HepG2 (cell line): ENCODE data around the gene PMM2. TPM values are rescaled to one million over a fixed set of nuclear protein-coding genes. Genes with fewer than 3 reads are reported as not detected.

ENCODE experiments used
- BCL6 ChIP-seq: IDR thresholded peaks from 2 replicates; pipeline ENCODE4 v1.6.1; 2016; ENCODE audit warnings: missing genetic modification reagents, missing compliant biosample characterization
- IRF2 ChIP-seq: IDR thresholded peaks from 2 replicates; pipeline ENCODE4 v1.6.1; 2018; ENCODE audit warnings: missing genetic modification reagents, missing compliant biosample characterization
- KAT8 ChIP-seq: IDR thresholded peaks from 2 replicates; pipeline ENCODE4 v1.6.1; 2016; ENCODE audit warnings: missing genetic modification reagents, missing compliant biosample characterization
- MAF1 ChIP-seq: sonication (generic); formaldehyde crosslinking; IDR thresholded peaks from 2 replicates; pipeline ENCODE4 v1.5.0; 2020; ENCODE audit warnings: missing genetic modification reagents, borderline replicate concordance
- RNF219 ChIP-seq: sonication (generic); formaldehyde crosslinking; IDR thresholded peaks from 2 replicates; pipeline ENCODE4 v1.5.0; 2020; ENCODE audit warnings: mild to moderate bottlenecking, missing genetic modification reagents
- ZFP90 ChIP-seq: sonication (generic); formaldehyde crosslinking; IDR thresholded peaks from 2 replicates; pipeline ENCODE4 v1.8.0; 2022; ENCODE audit warnings: missing genetic modification reagents, mild to moderate bottlenecking, inconsistent platforms, borderline replicate concordance
- ZNF143 ChIP-seq: sonication (generic); formaldehyde crosslinking; IDR thresholded peaks from 2 replicates; pipeline ENCODE4 v1.4.0; 2020; ENCODE audit warnings: missing genetic modification reagents
- ZNF83 ChIP-seq: sonication (generic); formaldehyde crosslinking; IDR thresholded peaks from 2 replicates; pipeline ENCODE4 v1.4.0; 2020; ENCODE audit warnings: missing genetic modification reagents, mild to moderate bottlenecking, borderline replicate concordance
- polyA plus RNA-seq, 8 experiments: library from polyadenylated mRNA; depleted of rRNA in 3 of 8; stranded (reverse) in 7 of 8; unstranded in 1 of 8; fragments of >200 nt; fragmentation: Illumina TruSeq in 4 of 8; extraction: Trizol in 4 of 8; gene quantifications; 2 replicates each; pipeline versions ENCODE4 v1.2.1 to v1.2.3, GENCODE V29; 2011 to 2016; ENCODE audit warnings: low read depth in 4 of 8, missing spikeins in 1 of 8, mixed read lengths in 1 of 8; ENCODE audit not compliant: insufficient read depth in 1 of 8
- total RNA-seq, 5 experiments: library from RNA; depleted of rRNA; stranded (reverse); fragments of >200 nt; fragmentation: Illumina TruSeq; extraction: Trizol; gene quantifications; 2 replicates each; pipeline ENCODE4 v1.2.3, GENCODE V29; 2016; ENCODE audit warnings: low read depth in 1 of 5
- TF ChIP-seq, protein P1 (sequence below): sonication (generic); formaldehyde crosslinking; IDR thresholded peaks from 2 replicates; pipeline ENCODE4 v1.5.1; 2020; ENCODE audit warnings: mild to moderate bottlenecking, missing genetic modification reagents, moderate library complexity
- TF ChIP-seq, protein P2 (sequence below): sonication (generic); formaldehyde crosslinking; IDR thresholded peaks from 2 replicates; pipeline ENCODE4 v1.5.0; 2020; ENCODE audit warnings: mild to moderate bottlenecking, missing genetic modification reagents
- TF ChIP-seq, protein P3 (sequence below): sonication (generic); formaldehyde crosslinking; IDR thresholded peaks from 2 replicates; pipeline ENCODE4 v1.4.0; 2020; ENCODE audit warnings: missing genetic modification reagents

PMM2 gene
- total and polyA plus RNA-seq, 2 of the 13 experiments (the other 11 are each of a cell fraction or from before 2014, with no cell fraction given): 52.2 to 93.7 TPM

DNA sequence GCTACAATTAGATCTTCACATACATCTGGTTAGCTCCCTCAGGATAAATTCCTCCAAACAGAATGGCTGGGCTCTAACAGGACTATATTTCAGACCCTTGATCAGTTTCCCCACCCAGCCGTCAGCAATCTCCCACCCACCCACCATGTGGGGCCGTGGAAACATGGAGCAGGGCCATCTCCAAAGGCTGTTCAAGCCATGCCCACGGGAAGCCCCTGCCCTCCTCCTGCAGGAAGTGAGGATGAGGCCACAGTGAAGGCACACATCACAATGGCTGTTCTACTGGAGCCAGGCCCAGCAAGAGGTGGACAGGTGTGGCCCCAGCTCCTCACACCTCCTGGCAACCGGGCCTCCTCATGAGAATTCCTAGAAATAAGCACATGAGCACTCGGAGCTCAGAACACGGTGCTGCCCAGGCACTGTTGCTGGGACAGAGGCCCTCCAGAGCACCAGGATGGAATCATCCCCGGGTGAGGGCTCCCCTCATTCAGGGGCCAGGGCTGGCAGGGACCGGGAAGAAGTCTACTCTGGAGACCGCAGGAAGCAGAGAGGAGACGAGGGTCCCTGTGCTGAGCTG is 84.5 kb downstream of the PMM2 start, which contains the start of gene LITAFD (continued):
- TF ChIP-seq RNF219 (no peak), ZFP90 (CRISPR knock-in tag) (no peak), IRF2 (CRISPR knock-in tag) (no peak), ZNF83 (CRISPR knock-in tag) (no peak), MAF1 (CRISPR knock-in tag) (no peak), ZNF143 (CRISPR knock-in tag) (no peak), BCL6 (peak; percentile 43; the same call in 1 of the 2 replicates), KAT8 (no peak)
- TF ChIP-seq, protein P1, sequence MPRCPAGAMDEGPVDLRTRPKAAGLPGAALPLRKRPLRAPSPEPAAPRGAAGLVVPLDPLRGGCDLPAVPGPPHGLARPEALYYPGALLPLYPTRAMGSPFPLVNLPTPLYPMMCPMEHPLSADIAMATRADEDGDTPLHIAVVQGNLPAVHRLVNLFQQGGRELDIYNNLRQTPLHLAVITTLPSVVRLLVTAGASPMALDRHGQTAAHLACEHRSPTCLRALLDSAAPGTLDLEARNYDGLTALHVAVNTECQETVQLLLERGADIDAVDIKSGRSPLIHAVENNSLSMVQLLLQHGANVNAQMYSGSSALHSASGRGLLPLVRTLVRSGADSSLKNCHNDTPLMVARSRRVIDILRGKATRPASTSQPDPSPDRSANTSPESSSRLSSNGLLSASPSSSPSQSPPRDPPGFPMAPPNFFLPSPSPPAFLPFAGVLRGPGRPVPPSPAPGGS (CRISPR knock-in tag): no peak
- TF ChIP-seq, protein P2, sequence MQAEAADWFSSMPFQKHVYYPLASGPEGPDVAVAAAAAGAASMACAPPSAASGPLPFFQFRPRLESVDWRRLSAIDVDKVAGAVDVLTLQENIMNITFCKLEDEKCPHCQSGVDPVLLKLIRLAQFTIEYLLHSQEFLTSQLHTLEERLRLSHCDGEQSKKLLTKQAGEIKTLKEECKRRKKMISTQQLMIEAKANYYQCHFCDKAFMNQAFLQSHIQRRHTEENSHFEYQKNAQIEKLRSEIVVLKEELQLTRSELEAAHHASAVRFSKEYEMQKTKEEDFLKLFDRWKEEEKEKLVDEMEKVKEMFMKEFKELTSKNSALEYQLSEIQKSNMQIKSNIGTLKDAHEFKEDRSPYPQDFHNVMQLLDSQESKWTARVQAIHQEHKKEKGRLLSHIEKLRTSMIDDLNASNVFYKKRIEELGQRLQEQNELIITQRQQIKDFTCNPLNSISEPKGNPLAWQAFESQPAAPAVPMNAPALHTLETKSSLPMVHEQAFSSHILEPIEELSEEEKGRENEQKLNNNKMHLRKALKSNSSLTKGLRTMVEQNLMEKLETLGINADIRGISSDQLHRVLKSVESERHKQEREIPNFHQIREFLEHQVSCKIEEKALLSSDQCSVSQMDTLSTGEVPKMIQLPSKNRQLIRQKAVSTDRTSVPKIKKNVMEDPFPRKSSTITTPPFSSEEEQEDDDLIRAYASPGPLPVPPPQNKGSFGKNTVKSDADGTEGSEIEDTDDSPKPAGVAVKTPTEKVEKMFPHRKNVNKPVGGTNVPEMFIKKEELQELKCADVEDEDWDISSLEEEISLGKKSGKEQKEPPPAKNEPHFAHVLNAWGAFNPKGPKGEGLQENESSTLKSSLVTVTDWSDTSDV (CRISPR knock-in tag): 0 out of 2 replicates have a peak, but pooled peaks have one; percentile 36
- TF ChIP-seq, protein P3, sequence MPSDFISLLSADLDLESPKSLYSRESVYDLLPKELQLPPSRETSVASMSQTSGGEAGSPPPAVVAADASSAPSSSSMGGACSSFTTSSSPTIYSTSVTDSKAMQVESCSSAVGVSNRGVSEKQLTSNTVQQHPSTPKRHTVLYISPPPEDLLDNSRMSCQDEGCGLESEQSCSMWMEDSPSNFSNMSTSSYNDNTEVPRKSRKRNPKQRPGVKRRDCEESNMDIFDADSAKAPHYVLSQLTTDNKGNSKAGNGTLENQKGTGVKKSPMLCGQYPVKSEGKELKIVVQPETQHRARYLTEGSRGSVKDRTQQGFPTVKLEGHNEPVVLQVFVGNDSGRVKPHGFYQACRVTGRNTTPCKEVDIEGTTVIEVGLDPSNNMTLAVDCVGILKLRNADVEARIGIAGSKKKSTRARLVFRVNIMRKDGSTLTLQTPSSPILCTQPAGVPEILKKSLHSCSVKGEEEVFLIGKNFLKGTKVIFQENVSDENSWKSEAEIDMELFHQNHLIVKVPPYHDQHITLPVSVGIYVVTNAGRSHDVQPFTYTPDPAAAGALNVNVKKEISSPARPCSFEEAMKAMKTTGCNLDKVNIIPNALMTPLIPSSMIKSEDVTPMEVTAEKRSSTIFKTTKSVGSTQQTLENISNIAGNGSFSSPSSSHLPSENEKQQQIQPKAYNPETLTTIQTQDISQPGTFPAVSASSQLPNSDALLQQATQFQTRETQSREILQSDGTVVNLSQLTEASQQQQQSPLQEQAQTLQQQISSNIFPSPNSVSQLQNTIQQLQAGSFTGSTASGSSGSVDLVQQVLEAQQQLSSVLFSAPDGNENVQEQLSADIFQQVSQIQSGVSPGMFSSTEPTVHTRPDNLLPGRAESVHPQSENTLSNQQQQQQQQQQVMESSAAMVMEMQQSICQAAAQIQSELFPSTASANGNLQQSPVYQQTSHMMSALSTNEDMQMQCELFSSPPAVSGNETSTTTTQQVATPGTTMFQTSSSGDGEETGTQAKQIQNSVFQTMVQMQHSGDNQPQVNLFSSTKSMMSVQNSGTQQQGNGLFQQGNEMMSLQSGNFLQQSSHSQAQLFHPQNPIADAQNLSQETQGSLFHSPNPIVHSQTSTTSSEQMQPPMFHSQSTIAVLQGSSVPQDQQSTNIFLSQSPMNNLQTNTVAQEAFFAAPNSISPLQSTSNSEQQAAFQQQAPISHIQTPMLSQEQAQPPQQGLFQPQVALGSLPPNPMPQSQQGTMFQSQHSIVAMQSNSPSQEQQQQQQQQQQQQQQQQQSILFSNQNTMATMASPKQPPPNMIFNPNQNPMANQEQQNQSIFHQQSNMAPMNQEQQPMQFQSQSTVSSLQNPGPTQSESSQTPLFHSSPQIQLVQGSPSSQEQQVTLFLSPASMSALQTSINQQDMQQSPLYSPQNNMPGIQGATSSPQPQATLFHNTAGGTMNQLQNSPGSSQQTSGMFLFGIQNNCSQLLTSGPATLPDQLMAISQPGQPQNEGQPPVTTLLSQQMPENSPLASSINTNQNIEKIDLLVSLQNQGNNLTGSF (CRISPR knock-in tag): no peak
